Heart left ventricle (tissue), 16 donors: ENCODE data around the gene NCEH1. TPM values are rescaled to one million over a fixed set of nuclear protein-coding genes. Genes with fewer than 3 reads are reported as not detected.
A peak's percentile ranks its signal among the peaks of the same experiment; 100 is the strongest.

Source experiments
- ATAC-seq, 4 donors: fragments of 200-7000 bp; cut with Tn5 transposase; one replicate each; pipeline ENCODE4 v1.9.1; 2020 to 2022; ENCODE audit warnings: moderate library complexity in 4 of 4, mild to moderate bottlenecking in 3 of 4, moderate number of reproducible peaks in 1 of 4
- DNase-seq, 5 donors: peaks; one replicate each; pipeline ENCODE4 v3.0.0-alpha.2; 2020
- H3K27ac ChIP-seq, 12 donors: fragments of 200-600 bp; sonication (generic) in 4 of 12; one replicate each; pipeline versions ENCODE4 v1.5.0 to v1.8.0; 2016 to 2022; ENCODE audit warnings: mild to moderate bottlenecking in 2 of 12
- H3K27me3 ChIP-seq, 9 donors: fragments of 200-600 bp; sonication (generic) in 2 of 9; one replicate each; pipeline versions ENCODE4 v1.5.1 to v1.8.0; 2016 to 2022; ENCODE audit warnings: mild to moderate bottlenecking in 3 of 9
- H3K36me3 ChIP-seq, 9 donors: fragments of 200-600 bp; sonication (generic) in 2 of 9; one replicate each; pipeline versions ENCODE4 v1.5.0 to v1.8.0; 2018 to 2022; ENCODE audit warnings: mild to moderate bottlenecking in 2 of 9
- H3K4me1 ChIP-seq, 12 donors: fragments of 200-600 bp; sonication (generic) in 4 of 12; one replicate each; pipeline versions ENCODE4 v1.5.0 to v1.8.0; 2016 to 2022; ENCODE audit warnings: mild to moderate bottlenecking in 3 of 12
- H3K4me3 ChIP-seq, 12 donors: fragments of 200-600 bp; sonication (generic) in 4 of 12; one replicate each; pipeline versions ENCODE4 v1.5.0 to v1.8.0; 2017 to 2022; ENCODE audit warnings: mild to moderate bottlenecking in 9 of 12, moderate library complexity in 4 of 12
- H3K9me3 ChIP-seq, 12 donors: fragments of 200-600 bp; sonication (generic) in 4 of 12; one replicate each; pipeline versions ENCODE4 v1.5.0 to v1.8.0; 2016 to 2022; ENCODE audit warnings: mild to moderate bottlenecking in 1 of 12
- POLR2A ChIP-seq, 2 donors: fragments of 450-650 bp; IDR thresholded peaks; one replicate each; pipeline ENCODE4 v1.6.1; 2017; ENCODE audit warnings: antibody characterized with exemption in 2 of 2, mild to moderate bottlenecking in 2 of 2, moderate library complexity in 2 of 2
- WGBS, 4 donors: extraction: QIAGEN DNeasy Blood & Tissue Kit in 2 of 4; methylation state at CpG; one replicate each; pipeline versions ENCODE4 v1.1.5 to v1.1.7; 2013 to 2018; 5-methylcytosine and 5-hydroxymethylcytosine counted together
- intact Hi-C, 10 donors: fragments of 100-400 bp; cut with DNase I; formaldehyde crosslinking; loops; one replicate each; pipeline versions ENCODE4 v1.11.1 to v1.14.2; 2022
- polyA plus RNA-seq, 2 donors: library from polyadenylated mRNA; stranded (reverse); fragments of 200-250 nt; gene quantifications; one replicate each; pipeline ENCODE4 v1.2.3, GENCODE V29; 2013
- total RNA-seq, 9 donors: library from RNA; depleted of rRNA in 2 of 9; stranded (reverse); fragments of >200 nt in 2 of 9; fragmentation: NEBNext Ultra II Directional in 3 of 9; extraction: Animal tissue kit (Norgen Biotek cat#: 25700) in 3 of 9; gene quantifications; one replicate each; pipeline versions ENCODE4 v1.1.0 to v1.2.4, GENCODE V29; 2016 to 2023
- TF ChIP-seq, protein P1 (sequence below), 12 donors: fragments of 200-600 bp; sonication (generic) in 4 of 12; IDR thresholded peaks; one replicate each; pipeline versions ENCODE4 v1.5.0 to v1.8.0; 2018 to 2022; ENCODE audit warnings: antibody characterized with exemption in 12 of 12, mild to moderate bottlenecking in 5 of 12
- donor health status: ischemic (EF 13 %, LVEDD 7.1; RV severe dilation, severe dysfunction).
- donor health status: healthy with polysubstance abuse.
- donor health status: DM: no; HTN: yes; CAD: no.
- donor health status: DM: no; HTN: no; CAD: no.
- donor health status: ischemic (EF 25% LVEDD 6.9; RV normal size, moderate dysfunction).
- donor health status: ischemic (EF 25% LVEDD 5.7; RV mildly dilated, moderate dysfunction).
- donor health status: healthy.
- donor health status: DM: yes; HTN: yes; CAD: no.
- donor health status: ischemic (EF 35%, LVEDD 5.7; RV mildly dilated, moderate dysfunction).
- donor health status: nonischemic (EF 11% LVEDD 7.7; RV severe dilation, severe dysfunction).
- donor health status: DM: yes; HTN: yes; CAD: no.
- donor health status: PGD.
- donor health status: ischemic (EF 29% LVEDD 5.4; RV normal size, mild dysfunction).
- donor health status: nonischemic (EF 23%, LVEDD 6.1; RV moderate dilation, normal function).

Gene NCEH1
- total and polyA plus RNA-seq, 11 donors = 10.9 to 72.7 (median 50.1) TPM

DNA sequence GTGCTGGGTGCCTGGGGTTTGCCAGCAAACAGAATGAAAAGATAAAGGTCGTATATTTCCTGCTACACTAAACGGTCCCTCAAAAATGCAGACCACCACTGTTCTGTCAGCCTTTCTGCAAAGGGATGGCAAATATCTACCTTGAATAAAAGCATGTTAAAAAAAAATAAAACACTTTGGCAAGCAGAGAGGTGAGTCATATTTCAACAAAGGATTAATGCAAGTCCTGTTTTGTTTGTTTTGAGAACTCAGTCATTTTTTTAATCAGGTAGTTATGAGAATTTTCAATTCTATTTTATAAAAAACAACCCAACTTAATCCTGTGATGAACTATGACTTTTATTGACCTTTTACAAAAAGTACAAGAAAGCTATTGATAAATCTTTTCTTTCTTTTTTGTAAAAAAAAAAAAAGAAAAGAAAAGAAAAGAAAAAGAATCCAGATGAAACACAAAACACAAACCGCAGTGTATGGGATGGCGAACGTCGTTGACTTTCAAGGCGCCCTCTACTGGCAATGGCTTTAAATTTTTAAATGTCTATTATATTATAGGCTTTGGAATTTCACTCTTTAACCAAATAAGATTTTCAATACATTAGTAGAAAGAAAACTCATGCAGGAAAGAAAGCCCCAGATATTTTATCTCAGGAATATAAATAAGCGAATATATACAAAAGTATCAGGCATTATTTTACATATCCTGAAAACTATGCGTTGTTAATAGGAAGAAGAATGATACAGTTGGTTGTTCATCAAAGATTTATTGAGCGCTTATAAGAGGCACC lies 87.8 kb downstream of the NCEH1 start:
- DNase-seq (no peak), ATAC-seq (peak in 2 of 4 donors; percentile 53 to 56)
- 35 to 39% (median 38%) methylated on average over 10 of the region's 10 CpGs for WGBS, 4 donors
- intact Hi-C loops = loop anchor here in 1 of 10 donors (5.0 kb wide), 1 partner anchor 131 kb away; no protein-coding TSS in a partner anchor
- Histone ChIP-seq H3K4me1 (peaks cover 0 to 32% (median 7%) of the 10 kb centered on the region in 12 donors), H3K27me3 (no peaks in the 10 kb centered on the region), H3K36me3 (no peaks in the 10 kb centered on the region), H3K4me3 (peak overlapping the region in 1 of 12 donors; percentile 8), H3K9me3 (no peaks in the 10 kb centered on the region), H3K27ac (peak overlapping the region in 1 of 12 donors; percentile 13)
- no peak for TF ChIP-seq POLR2A (IDR thresholded peaks at IDR 0.05)
- TF ChIP-seq, protein P1, sequence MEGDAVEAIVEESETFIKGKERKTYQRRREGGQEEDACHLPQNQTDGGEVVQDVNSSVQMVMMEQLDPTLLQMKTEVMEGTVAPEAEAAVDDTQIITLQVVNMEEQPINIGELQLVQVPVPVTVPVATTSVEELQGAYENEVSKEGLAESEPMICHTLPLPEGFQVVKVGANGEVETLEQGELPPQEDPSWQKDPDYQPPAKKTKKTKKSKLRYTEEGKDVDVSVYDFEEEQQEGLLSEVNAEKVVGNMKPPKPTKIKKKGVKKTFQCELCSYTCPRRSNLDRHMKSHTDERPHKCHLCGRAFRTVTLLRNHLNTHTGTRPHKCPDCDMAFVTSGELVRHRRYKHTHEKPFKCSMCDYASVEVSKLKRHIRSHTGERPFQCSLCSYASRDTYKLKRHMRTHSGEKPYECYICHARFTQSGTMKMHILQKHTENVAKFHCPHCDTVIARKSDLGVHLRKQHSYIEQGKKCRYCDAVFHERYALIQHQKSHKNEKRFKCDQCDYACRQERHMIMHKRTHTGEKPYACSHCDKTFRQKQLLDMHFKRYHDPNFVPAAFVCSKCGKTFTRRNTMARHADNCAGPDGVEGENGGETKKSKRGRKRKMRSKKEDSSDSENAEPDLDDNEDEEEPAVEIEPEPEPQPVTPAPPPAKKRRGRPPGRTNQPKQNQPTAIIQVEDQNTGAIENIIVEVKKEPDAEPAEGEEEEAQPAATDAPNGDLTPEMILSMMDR (IDR thresholded peaks at IDR 0.05) = peak; percentile 54 to 78 (median 67)

DNA sequence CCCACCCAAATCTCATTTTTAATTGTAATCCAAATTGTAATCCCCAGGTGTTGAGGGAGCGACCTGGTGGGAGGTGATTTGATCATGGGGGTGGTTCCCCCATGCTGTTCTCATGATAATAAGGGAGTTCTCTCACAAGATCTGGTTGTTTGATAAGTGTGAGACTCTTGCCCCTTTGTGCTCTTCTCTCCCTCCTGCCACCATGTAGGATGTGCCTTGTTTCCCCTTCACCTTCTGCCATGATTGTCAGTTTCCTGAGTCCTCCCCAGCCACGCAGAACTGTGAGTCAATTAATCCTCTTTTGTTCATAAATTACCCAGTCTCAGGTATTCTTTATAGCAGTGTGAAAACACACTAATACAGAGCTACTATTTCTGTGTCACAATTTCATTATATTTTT lies 88.7 kb downstream of the NCEH1 start:
- no peak for TF ChIP-seq POLR2A (IDR thresholded peaks at IDR 0.05)
- TF ChIP-seq, protein P1 (IDR thresholded peaks at IDR 0.05) = no peak
- Histone ChIP-seq H3K4me1 (peaks cover 0 to 27% (median 3%) of the 10 kb centered on the region in 12 donors), H3K36me3 (no peaks in the 10 kb centered on the region), H3K9me3 (no peaks in the 10 kb centered on the region), H3K27ac (no peak overlapping the region), H3K4me3 (no peak overlapping the region), H3K27me3 (no peaks in the 10 kb centered on the region)
- intact Hi-C loops = loop anchor here in 1 of 10 donors (5.0 kb wide), 1 partner anchor 130 kb away; no protein-coding TSS in a partner anchor
- WGBS, 4 donors = 70 to 81% (median 76%) methylated on average over 2 of the region's 2 CpGs
- DNase-seq = no peak
- no peak for ATAC-seq

DNA sequence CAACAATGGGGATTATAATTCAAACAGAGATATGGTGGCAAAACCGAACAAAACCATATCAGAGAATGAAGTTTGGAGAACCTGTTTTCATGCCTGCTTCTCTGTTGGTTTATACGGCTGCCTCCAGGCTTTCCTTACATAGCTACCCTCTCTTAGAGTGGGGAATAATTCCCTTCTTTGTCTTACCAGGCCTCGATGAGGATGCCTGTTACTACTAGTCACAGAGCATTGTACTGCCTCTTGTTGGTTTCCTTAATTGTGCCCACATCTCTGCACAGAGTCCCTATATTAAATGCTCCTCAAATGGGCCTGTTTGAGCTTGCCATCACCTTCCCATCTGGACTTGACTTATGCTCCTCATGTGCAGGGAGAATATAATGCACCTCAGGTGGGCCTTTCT lies 92.9 kb downstream of the NCEH1 start:
- Histone ChIP-seq H3K9me3 (peaks cover 0 to 6% (median 0%) of the 10 kb centered on the region in 12 donors), H3K4me1 (peaks cover 0 to 30% (median 1%) of the 10 kb centered on the region in 12 donors), H3K36me3 (no peaks in the 10 kb centered on the region), H3K27ac (no peak overlapping the region), H3K4me3 (no peak overlapping the region), H3K27me3 (no peaks in the 10 kb centered on the region)
- intact Hi-C loops = no loop called here
- no peak for ATAC-seq
- TF ChIP-seq, protein P1 (IDR thresholded peaks at IDR 0.05) = no peak
- no peak for TF ChIP-seq POLR2A (IDR thresholded peaks at IDR 0.05)
- no peak for DNase-seq
- WGBS, 4 donors = 75 to 88% (median 80%) methylated on average over 3 of the region's 3 CpGs

DNA sequence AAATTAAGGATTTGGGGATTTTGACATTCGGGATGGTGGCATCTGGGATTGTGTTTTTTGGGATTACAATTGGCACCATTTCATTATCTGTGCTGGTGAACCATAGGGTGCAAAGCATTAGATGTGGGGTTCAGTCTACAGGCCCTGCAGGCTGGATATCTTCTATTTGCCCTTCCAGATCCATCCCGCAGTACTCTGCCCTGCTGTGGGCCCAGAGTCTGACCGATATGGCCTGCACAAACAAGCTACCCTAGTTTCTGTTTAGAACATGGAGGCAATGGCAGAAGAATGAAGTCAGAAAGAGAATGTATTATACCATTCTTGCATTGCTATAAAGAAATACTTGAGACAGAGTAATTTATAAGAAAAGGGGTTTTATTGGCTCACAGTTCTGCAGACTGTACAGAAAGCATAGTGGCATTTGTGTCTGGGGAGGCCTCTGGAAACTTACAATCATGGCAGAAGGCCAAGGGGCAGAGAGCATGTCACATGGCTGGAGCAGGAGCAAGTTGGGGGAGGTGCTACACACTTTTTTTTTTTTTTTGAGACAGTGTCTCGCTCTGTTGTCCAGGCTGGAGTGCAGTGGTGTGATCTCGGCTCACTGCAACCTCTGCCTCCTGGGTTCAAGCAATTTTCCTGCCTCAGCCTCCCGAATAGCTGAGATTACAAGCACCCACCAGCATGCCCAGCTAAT lies 93.7 kb downstream of the NCEH1 start:
- Histone ChIP-seq H3K27me3 (no peaks in the 10 kb centered on the region), H3K4me1 (peaks cover 0 to 24% (median 0%) of the 10 kb centered on the region in 12 donors), H3K36me3 (no peaks in the 10 kb centered on the region), H3K4me3 (no peak overlapping the region), H3K27ac (no peak overlapping the region), H3K9me3 (peaks cover 0 to 6% (median 0%) of the 10 kb centered on the region in 12 donors)
- DNase-seq (no peak), ATAC-seq (no peak)
- 89 to 98% (median 96%) methylated on average over 6 of the region's 6 CpGs for WGBS, 4 donors
- intact Hi-C loops = no loop called here
- TF ChIP-seq POLR2A (IDR thresholded peaks at IDR 0.05) = no peak
- TF ChIP-seq, protein P1 (IDR thresholded peaks at IDR 0.05) = no peak
